ENCODE data around the gene ABCA13.

DNA sequence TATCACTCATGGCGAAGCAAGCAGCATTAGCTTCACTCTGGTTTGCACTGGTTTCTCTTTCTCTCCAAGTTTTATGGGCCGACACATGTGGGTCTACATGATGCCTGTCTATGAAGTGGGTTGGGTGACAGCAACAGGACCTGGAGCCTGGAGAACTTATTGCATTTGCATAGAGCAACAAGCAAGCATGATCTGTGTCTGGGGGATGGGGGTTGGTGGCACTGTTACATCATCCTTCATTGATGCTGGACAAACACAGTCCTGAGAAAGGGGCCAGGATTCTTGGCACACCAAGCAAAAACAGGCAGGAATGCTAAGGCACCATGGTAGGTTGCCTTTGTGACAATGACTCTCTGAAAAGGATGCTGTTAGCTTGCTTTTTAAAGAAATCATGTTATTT lies 486.9 kb downstream of the ABCA13 start:
- TF ChIP-seq NFRKB (IDR thresholded peaks at IDR 0.05), result no peak
- TF ChIP-seq, protein P1, sequence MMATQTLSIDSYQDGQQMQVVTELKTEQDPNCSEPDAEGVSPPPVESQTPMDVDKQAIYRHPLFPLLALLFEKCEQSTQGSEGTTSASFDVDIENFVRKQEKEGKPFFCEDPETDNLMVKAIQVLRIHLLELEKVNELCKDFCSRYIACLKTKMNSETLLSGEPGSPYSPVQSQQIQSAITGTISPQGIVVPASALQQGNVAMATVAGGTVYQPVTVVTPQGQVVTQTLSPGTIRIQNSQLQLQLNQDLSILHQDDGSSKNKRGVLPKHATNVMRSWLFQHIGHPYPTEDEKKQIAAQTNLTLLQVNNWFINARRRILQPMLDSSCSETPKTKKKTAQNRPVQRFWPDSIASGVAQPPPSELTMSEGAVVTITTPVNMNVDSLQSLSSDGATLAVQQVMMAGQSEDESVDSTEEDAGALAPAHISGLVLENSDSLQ (IDR thresholded peaks at IDR 0.05), result no peak
